Peyer's patch (tissue), 4 donors: ENCODE measurements around the gene LYL1.

Source experiments
- POLR2A ChIP-seq, 2 donors: fragments of 450-650 bp; IDR thresholded peaks; one replicate each; pipeline ENCODE4 v1.5.1; 2017; ENCODE audit warnings: antibody characterized with exemption in 2 of 2, mild to moderate bottlenecking in 2 of 2, moderate library complexity in 2 of 2
- TF ChIP-seq, protein P1 (sequence below), 6 experiments: fragments of 450-650 bp in 4 of 6; fragments of 200-600 bp in 2 of 6; sonication (generic) in 1 of 6; IDR thresholded peaks; one replicate each; pipeline ENCODE4 v1.5.1; 2017 to 2019; ENCODE audit warnings: antibody characterized with exemption in 6 of 6, mild to moderate bottlenecking in 3 of 6, moderate library complexity in 1 of 6

DNA sequence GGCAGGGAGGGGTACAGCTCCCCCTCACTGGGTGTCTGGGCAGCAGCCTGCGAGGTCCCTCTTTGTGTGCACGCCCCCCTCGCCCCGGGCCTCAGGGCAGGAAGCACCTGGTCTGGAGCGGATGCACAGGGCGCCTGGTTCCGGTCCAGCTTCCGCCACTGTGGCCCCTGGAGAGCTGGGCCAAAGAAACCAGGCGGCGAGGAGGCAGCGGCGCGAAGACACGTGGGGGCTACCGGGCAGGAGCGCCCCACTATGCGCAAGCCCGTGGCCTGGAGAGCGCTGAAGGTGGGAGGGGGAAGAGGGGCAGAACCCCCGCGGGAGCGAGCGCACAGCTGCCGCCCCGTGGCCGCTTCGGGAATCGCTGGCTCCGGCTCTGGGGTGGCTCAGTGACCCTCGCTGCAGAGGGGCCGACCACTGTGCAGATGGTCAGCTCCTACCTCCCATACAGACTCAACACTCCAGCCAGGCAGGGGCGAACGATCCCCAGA is 1.7 kb upstream of the LYL1 start:
- TF ChIP-seq, protein P1, sequence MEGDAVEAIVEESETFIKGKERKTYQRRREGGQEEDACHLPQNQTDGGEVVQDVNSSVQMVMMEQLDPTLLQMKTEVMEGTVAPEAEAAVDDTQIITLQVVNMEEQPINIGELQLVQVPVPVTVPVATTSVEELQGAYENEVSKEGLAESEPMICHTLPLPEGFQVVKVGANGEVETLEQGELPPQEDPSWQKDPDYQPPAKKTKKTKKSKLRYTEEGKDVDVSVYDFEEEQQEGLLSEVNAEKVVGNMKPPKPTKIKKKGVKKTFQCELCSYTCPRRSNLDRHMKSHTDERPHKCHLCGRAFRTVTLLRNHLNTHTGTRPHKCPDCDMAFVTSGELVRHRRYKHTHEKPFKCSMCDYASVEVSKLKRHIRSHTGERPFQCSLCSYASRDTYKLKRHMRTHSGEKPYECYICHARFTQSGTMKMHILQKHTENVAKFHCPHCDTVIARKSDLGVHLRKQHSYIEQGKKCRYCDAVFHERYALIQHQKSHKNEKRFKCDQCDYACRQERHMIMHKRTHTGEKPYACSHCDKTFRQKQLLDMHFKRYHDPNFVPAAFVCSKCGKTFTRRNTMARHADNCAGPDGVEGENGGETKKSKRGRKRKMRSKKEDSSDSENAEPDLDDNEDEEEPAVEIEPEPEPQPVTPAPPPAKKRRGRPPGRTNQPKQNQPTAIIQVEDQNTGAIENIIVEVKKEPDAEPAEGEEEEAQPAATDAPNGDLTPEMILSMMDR (IDR thresholded peaks at IDR 0.05) = peak; percentile 47 to 99 (median 70)
- no peak for TF ChIP-seq POLR2A (IDR thresholded peaks at IDR 0.05)
